ENCODE measurements around the gene EFEMP1. TPM values are rescaled to one million over a fixed set of nuclear protein-coding genes. Genes with fewer than 3 reads are reported as not detected.
"Not testable (repeated sequence)": the region's sequence is repeated elsewhere in the genome, so short reads cannot be mapped to it uniquely, and the experiment has no call there.

EFEMP1 gene
- total and polyA plus RNA-seq, 4 donors, result 551 to 3,298 (median 891) TPM

DNA sequence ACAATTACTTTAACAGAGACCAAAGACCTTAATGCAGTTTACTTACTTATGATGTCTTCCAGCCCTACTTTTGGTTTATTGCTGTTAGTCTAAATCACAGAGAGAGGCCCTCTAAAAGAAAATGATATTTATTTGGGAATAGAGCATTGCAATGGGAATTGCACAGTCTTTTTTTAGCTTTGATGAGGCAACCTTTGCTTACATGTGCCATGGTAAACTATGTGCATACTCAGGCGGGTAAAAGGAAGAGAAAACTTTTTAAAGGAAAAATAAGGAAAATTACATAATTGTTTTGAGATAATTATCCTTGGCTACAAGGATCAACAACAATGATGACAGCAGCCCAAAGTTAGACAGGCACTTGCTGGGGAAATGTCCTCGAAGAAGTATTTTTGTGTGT, 78.6 kb downstream of the EFEMP1 start:
- 6 to 8% methylated on average over 2 of the region's 2 CpGs for WGBS, 2 donors
- no peak for ATAC-seq (ENCODE audit: low FRiP score)
- H3K27me3 ChIP-seq (ENCODE audit: control insufficient read depth in 1 of 2, insufficient read depth in 2 of 2, low read length in 1 of 2), result no peaks in the 10 kb centered on the region
- no peak overlapping the region for H3K4me3 ChIP-seq (ENCODE audit: low read length in 2 of 2)
- DNase-seq, result no peak
- H3K36me3 ChIP-seq (ENCODE audit: control insufficient read depth in 1 of 2, insufficient read depth in 2 of 2, low read length in 1 of 2), result no peaks in the 10 kb centered on the region
- H3K4me1 ChIP-seq (ENCODE audit: control insufficient read depth in 1 of 2, insufficient read depth in 2 of 2, low read length in 2 of 2), result no peaks in the 10 kb centered on the region
- intact Hi-C loops (cut with DNase I), result no loop called here
- H3K9me3 ChIP-seq (ENCODE audit: control insufficient read depth, low read length), result no peaks in the 10 kb centered on the region
- H3K27ac ChIP-seq (ENCODE audit: low read depth in 1 of 2, low read length in 2 of 2), result no peak overlapping the region

- H3K9me3 ChIP-seq (ENCODE audit: control insufficient read depth, low read length), result no peaks in the 10 kb centered on the region
- H3K4me3 ChIP-seq (ENCODE audit: low read length in 2 of 2), result no peak overlapping the region
- H3K36me3 ChIP-seq (ENCODE audit: control insufficient read depth in 1 of 2, insufficient read depth in 2 of 2, low read length in 1 of 2), result no peaks in the 10 kb centered on the region
- DNase-seq (no peak), ATAC-seq (ENCODE audit: low FRiP score) (no peak)
- 87% methylated on average over 1 of the region's 1 CpG for WGBS, 2 donors
- H3K27me3 ChIP-seq (ENCODE audit: control insufficient read depth in 1 of 2, insufficient read depth in 2 of 2, low read length in 1 of 2), result no peaks in the 10 kb centered on the region
- peaks cover 0 to 4% of the 10 kb centered on the region in 2 donors for H3K4me1 ChIP-seq (ENCODE audit: control insufficient read depth in 1 of 2, insufficient read depth in 2 of 2, low read length in 2 of 2)
- H3K27ac ChIP-seq (ENCODE audit: low read depth in 1 of 2, low read length in 2 of 2), result no peak overlapping the region
- intact Hi-C loops (cut with DNase I), result no loop called here
These were observed 79.6 kb downstream of the EFEMP1 start for GRCh38 chr2:55843994-55844345.

GRCh38 chr2:55843096-55843993, 80.2 kb downstream of the EFEMP1 start:
- H3K4me3 ChIP-seq (ENCODE audit: low read length in 2 of 2), result no peak overlapping the region
- H3K27ac ChIP-seq (ENCODE audit: low read depth in 1 of 2, low read length in 2 of 2), result peak overlapping the region; percentile 18 to 57
- WGBS, 2 donors, result 46 to 48% methylated on average over 6 of the region's 6 CpGs
- H3K36me3 ChIP-seq (ENCODE audit: control insufficient read depth in 1 of 2, insufficient read depth in 2 of 2, low read length in 1 of 2), result no peaks in the 10 kb centered on the region
- peaks cover 0 to 4% of the 10 kb centered on the region in 2 donors for H3K4me1 ChIP-seq (ENCODE audit: control insufficient read depth in 1 of 2, insufficient read depth in 2 of 2, low read length in 2 of 2)
- no peak for DNase-seq
- intact Hi-C loops (cut with DNase I), result no loop called here
- H3K9me3 ChIP-seq (ENCODE audit: control insufficient read depth, low read length), result no peaks in the 10 kb centered on the region
- H3K27me3 ChIP-seq (ENCODE audit: control insufficient read depth in 1 of 2, insufficient read depth in 2 of 2, low read length in 1 of 2), result no peaks in the 10 kb centered on the region
- peak; percentile 56 for ATAC-seq (ENCODE audit: low FRiP score)

DNA sequence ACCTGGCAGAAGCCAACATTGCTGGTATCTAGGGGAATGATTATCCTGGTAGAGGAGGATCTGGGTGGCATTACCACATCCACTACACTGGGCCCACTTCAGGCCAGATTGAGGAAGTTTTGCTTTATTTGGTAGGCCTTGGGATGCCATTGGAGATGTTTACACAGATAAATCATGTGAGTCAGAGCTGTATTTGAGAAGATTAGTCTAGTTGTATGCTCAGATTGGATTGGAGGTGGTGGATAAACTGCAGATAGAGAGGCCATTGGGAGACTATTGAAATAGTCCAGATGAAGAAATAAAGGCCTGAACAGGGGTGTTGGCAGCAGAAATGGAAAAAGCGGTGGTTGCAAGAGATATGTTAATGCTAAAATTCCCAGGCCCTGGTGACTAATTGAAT, 81.5 kb downstream of the EFEMP1 start:
- WGBS, 2 donors, result 90 to 92% methylated on average over 1 of the region's 1 CpG
- H3K4me1 ChIP-seq (ENCODE audit: control insufficient read depth in 1 of 2, insufficient read depth in 2 of 2, low read length in 2 of 2), result peaks cover 0 to 4% of the 10 kb centered on the region in 2 donors
- no peaks in the 10 kb centered on the region for H3K36me3 ChIP-seq (ENCODE audit: control insufficient read depth in 1 of 2, insufficient read depth in 2 of 2, low read length in 1 of 2)
- no peak for ATAC-seq (ENCODE audit: low FRiP score)
- no peak for DNase-seq
- no peaks in the 10 kb centered on the region for H3K27me3 ChIP-seq (ENCODE audit: control insufficient read depth in 1 of 2, insufficient read depth in 2 of 2, low read length in 1 of 2)
- H3K4me3 ChIP-seq (ENCODE audit: low read length in 2 of 2), result no peak overlapping the region
- H3K9me3 ChIP-seq (ENCODE audit: control insufficient read depth, low read length), result no peaks in the 10 kb centered on the region
- intact Hi-C loops (cut with DNase I), result no loop called here
- no peak overlapping the region for H3K27ac ChIP-seq (ENCODE audit: low read depth in 1 of 2, low read length in 2 of 2)

GRCh38 chr2:55840460-55840859, 83.1 kb downstream of the EFEMP1 start:
- no peak for DNase-seq
- intact Hi-C loops (cut with DNase I), result no loop called here
- H3K27me3 ChIP-seq (ENCODE audit: control insufficient read depth in 1 of 2, insufficient read depth in 2 of 2, low read length in 1 of 2), result no peaks in the 10 kb centered on the region
- no peaks in the 10 kb centered on the region for H3K9me3 ChIP-seq (ENCODE audit: control insufficient read depth, low read length)
- no peak overlapping the region for H3K4me3 ChIP-seq (ENCODE audit: low read length in 2 of 2)
- peaks cover 0 to 4% of the 10 kb centered on the region in 2 donors for H3K4me1 ChIP-seq (ENCODE audit: control insufficient read depth in 1 of 2, insufficient read depth in 2 of 2, low read length in 2 of 2)
- 97 to 100% methylated on average over 1 of the region's 1 CpG for WGBS, 2 donors
- no peak overlapping the region for H3K27ac ChIP-seq (ENCODE audit: low read depth in 1 of 2, low read length in 2 of 2)
- ATAC-seq (ENCODE audit: low FRiP score), result no peak
- no peaks in the 10 kb centered on the region for H3K36me3 ChIP-seq (ENCODE audit: control insufficient read depth in 1 of 2, insufficient read depth in 2 of 2, low read length in 1 of 2)

DNA sequence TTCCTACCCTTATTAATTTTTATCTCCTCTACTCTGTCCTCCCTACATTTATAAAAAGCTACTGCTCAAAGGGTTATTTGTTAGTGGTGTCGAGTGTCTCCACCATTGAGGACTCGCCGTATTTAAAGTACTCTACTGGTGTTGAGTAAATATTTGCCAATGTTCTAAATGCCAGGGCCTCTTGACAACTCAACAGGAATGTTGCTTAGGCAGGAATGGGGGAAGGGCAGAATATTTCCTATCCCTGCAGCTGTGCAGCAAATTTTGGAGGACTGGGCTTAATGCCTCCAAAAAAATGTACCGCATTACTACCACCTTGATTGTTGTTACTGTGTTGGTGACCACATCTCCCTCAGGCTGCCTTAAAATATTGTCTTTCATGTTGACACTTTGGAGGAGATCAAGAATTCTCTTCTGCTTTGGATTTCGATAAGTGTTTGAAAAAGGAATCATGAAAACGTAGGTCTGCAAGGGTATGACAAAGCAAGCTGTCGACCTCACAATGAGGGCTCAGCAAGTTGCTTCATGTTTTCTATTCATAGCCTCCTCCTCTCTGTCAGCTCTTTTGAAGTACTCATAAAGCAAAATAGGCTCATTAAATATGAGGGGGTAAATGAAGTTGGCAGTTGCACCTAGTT, 84.3 kb downstream of the EFEMP1 start:
- no peak overlapping the region for H3K27ac ChIP-seq (ENCODE audit: low read depth in 1 of 2, low read length in 2 of 2)
- WGBS, 2 donors, result 25 to 27% methylated on average over 7 of the region's 7 CpGs
- H3K27me3 ChIP-seq (ENCODE audit: control insufficient read depth in 1 of 2, insufficient read depth in 2 of 2, low read length in 1 of 2), result no peaks in the 10 kb centered on the region
- ATAC-seq (ENCODE audit: low FRiP score) (no peak), DNase-seq (no peak)
- no peaks in the 10 kb centered on the region for H3K9me3 ChIP-seq (ENCODE audit: control insufficient read depth, low read length)
- peaks cover 0 to 4% of the 10 kb centered on the region in 2 donors for H3K4me1 ChIP-seq (ENCODE audit: control insufficient read depth in 1 of 2, insufficient read depth in 2 of 2, low read length in 2 of 2)
- no peaks in the 10 kb centered on the region for H3K36me3 ChIP-seq (ENCODE audit: control insufficient read depth in 1 of 2, insufficient read depth in 2 of 2, low read length in 1 of 2)
- intact Hi-C loops (cut with DNase I), result no loop called here
- no peak overlapping the region for H3K4me3 ChIP-seq (ENCODE audit: low read length in 2 of 2)

DNA sequence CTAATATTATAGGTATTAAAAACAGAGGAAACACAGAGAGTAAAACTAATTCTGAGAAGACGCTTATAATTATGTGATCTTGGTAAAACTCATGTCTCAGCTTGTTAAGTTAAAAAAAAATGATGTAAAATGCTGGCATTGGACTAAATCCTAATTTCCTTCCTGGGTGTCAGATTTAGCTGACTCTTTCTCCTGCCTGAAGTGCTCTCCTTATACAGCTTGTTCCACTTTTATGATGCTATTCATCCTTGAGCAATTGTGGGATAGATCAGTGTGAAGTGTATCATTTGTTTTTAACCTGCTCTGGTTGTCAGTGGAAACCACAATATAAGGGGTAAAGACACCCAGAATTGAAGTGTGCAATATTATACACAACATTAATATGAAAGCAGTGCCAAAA, 84.9 kb downstream of the EFEMP1 start:
- Histone ChIP-seq H3K4me3 (ENCODE audit: low read length in 2 of 2) (no peak overlapping the region), H3K27ac (ENCODE audit: low read depth in 1 of 2, low read length in 2 of 2) (no peak overlapping the region), H3K36me3 (ENCODE audit: control insufficient read depth in 1 of 2, insufficient read depth in 2 of 2, low read length in 1 of 2) (no peaks in the 10 kb centered on the region), H3K27me3 (ENCODE audit: control insufficient read depth in 1 of 2, insufficient read depth in 2 of 2, low read length in 1 of 2) (no peaks in the 10 kb centered on the region), H3K9me3 (ENCODE audit: control insufficient read depth, low read length) (no peaks in the 10 kb centered on the region), H3K4me1 (ENCODE audit: control insufficient read depth in 1 of 2, insufficient read depth in 2 of 2, low read length in 2 of 2) (peaks cover 0 to 4% of the 10 kb centered on the region in 2 donors)
- DNase-seq (no peak), ATAC-seq (ENCODE audit: low FRiP score) (no peak)
- intact Hi-C loops (cut with DNase I), result no loop called here
- WGBS, 2 donors, result 89 to 91% methylated on average over 1 of the region's 1 CpG

DNA sequence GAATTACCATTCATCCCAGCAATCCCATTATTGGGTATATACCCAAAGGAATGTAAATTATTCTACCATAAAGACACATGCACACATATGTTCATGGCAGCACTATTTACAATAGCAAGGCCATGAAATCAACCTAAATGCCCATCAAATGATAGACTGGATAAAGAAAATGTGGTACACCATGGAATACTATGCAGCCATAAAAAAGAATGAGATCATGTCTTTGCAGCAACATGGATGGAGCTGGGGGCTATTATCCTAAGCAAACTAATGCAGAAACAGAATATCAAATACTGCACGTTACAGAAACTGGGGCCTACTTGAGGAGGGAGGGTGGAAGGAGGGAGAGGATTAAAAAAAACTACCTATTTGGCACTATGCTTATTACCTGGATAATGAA, 85.5 kb downstream of the EFEMP1 start:
- DNase-seq, result not testable (repeated sequence)

GRCh38 chr2:55837073-55837472, 86.5 kb downstream of the EFEMP1 start:
- Histone ChIP-seq H3K9me3 (ENCODE audit: control insufficient read depth, low read length) (no peaks in the 10 kb centered on the region), H3K4me1 (ENCODE audit: control insufficient read depth in 1 of 2, insufficient read depth in 2 of 2, low read length in 2 of 2) (peaks cover 0 to 4% of the 10 kb centered on the region in 2 donors), H3K36me3 (ENCODE audit: control insufficient read depth in 1 of 2, insufficient read depth in 2 of 2, low read length in 1 of 2) (no peaks in the 10 kb centered on the region), H3K27me3 (ENCODE audit: control insufficient read depth in 1 of 2, insufficient read depth in 2 of 2, low read length in 1 of 2) (no peaks in the 10 kb centered on the region), H3K4me3 (ENCODE audit: low read length in 2 of 2) (no peak overlapping the region), H3K27ac (ENCODE audit: low read depth in 1 of 2, low read length in 2 of 2) (no peak overlapping the region)
- ATAC-seq (ENCODE audit: low FRiP score) (no peak), DNase-seq (no peak)
- WGBS, 2 donors, result 69 to 76% methylated on average over 9 of the region's 9 CpGs
- intact Hi-C loops (cut with DNase I), result no loop called here

More for the DNA sequence above, 85.5 kb downstream of the EFEMP1 start:
- H3K4me1 ChIP-seq (ENCODE audit: control insufficient read depth in 1 of 2, insufficient read depth in 2 of 2, low read length in 2 of 2); H3K4me3 ChIP-seq (ENCODE audit: low read length in 2 of 2); H3K36me3 ChIP-seq (ENCODE audit: control insufficient read depth in 1 of 2, insufficient read depth in 2 of 2, low read length in 1 of 2); H3K27ac ChIP-seq (ENCODE audit: low read depth in 1 of 2, low read length in 2 of 2); intact Hi-C loops (cut with DNase I); H3K27me3 ChIP-seq (ENCODE audit: control insufficient read depth in 1 of 2, insufficient read depth in 2 of 2, low read length in 1 of 2); ATAC-seq (ENCODE audit: low FRiP score); H3K9me3 ChIP-seq (ENCODE audit: control insufficient read depth, low read length): not testable (repeated sequence)
- 84 to 87% methylated on average over 1 of the region's 1 CpG for WGBS, 2 donors

Measured in aorta (tissue), 5 donors.